Left cardiac atrium (tissue), 4 donors: ENCODE data around the gene HOXC6. TPM values are rescaled to one million over a fixed set of nuclear protein-coding genes. Genes with fewer than 3 reads are reported as not detected.

Experiments used
- ATAC-seq, 2 donors: fragments of 200-7000 bp; cut with Tn5 transposase; one replicate each; pipeline ENCODE4 v1.9.1; 2020; ENCODE audit warnings: mild to moderate bottlenecking in 2 of 2, moderate library complexity in 2 of 2
- DNase-seq: peaks from one replicate; pipeline ENCODE4 v3.0.0-alpha.2; 2020
- intact Hi-C, 2 donors: fragments of 100-400 bp; cut with DNase I; formaldehyde crosslinking; loops; one replicate each; pipeline versions ENCODE4 v1.14.1 to v1.15.1; 2022 to 2023
- total RNA-seq, 2 donors: library from RNA; stranded (reverse); fragmentation: NEBNext Ultra II Directional; extraction: Animal tissue kit (Norgen Biotek cat#: 25700); gene quantifications; one replicate each; pipeline ENCODE4 v1.2.1, GENCODE V29; 2021
- donor health status: DM: no; HTN: yes; CAD: no.
- donor health status: DM: no; HTN: yes; CAD: no; lungs with severe emphysema.
- donor health status: DM: yes; HTN: yes; CAD: no.
- donor health status: Dilated cardiomyopathy.

Gene HOXC6
- total RNA-seq, 2 donors from 2014 or later = 0.50 TPM; not detected in 1

- intact Hi-C loops = no loop called here
- no peak for ATAC-seq
- no peak for DNase-seq
Measured at GRCh38 chr12:53988541-53989226, 39.6 kb upstream of the HOXC6 start.

DNA sequence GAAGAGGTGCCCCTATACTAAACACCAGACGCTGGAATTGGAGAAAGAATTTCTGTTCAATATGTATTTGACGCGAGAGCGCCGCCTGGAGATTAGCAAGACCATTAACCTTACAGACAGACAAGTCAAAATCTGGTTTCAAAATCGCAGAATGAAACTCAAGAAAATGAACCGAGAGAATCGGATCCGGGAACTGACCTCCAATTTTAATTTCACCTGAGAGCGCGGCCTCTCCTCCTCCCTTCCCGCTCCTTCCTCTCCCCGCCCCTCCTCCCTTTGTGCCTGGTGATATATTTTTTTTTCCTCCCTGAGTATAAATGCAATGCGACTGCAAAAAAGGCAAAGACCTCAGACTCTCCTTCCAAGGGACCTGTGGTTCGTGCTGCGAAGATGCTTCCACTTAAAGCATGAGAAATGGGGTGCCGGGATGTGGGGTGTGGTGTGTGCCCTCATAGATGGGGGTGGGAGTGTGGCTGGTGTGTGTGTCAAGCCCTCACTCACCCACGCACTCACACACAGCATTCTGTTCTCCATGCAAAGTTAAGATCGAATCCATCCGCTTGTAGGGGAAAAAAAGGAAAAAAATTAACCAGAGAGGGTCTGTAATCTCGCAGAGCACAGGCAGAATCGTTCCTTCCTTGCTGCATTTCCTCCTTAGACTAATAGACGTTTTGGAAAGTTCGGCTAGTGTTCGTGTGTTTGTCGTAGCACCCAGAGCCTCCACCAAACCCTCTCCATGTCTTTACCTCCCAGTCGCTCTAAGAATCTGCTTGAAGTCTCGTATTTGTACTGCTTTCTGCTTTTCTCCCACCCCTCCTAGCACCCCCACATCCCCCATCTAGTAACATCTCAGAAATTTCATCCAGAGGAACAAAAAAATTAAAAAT lies 38.8 kb upstream of the HOXC6 start:
- DNase-seq (no peak), ATAC-seq (no peak)
- intact Hi-C loops = no loop called here

- DNase-seq (no peak), ATAC-seq (no peak)
- intact Hi-C loops = no loop called here
Measured at GRCh38 chr12:53990311-53991076, 37.7 kb upstream of the HOXC6 start.

GRCh38 chr12:53991077-53991460 lies 37.2 kb upstream of the HOXC6 start:
- ATAC-seq = no peak
- intact Hi-C loops = no loop called here
- no peak for DNase-seq

DNA sequence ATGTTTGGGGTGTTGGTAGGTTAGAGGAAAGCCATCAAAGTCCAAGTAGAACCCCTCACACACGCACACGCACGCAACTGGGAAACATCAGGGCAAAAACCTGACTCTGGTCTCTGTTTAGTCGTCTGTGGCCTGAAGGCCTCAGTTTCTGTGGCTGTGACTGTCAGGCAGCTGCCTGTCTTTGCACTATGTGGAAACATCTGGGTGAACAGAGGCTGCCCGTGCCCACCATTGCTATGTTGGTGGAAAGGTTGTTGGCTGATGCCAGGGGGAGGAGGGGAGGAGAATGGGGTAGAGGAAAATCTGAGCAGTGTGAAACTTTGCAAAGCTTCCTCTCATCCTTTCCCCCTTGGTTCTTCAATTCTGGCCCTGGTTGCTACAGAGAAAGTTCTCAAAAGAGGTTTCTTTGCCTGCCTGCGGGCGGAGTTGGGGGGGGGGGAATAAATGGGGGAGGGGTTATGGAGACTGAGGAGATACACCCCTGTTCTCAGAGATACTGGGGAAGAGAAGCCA lies 35.8 kb upstream of the HOXC6 start:
- intact Hi-C loops = no loop called here
- no peak for ATAC-seq

DNA sequence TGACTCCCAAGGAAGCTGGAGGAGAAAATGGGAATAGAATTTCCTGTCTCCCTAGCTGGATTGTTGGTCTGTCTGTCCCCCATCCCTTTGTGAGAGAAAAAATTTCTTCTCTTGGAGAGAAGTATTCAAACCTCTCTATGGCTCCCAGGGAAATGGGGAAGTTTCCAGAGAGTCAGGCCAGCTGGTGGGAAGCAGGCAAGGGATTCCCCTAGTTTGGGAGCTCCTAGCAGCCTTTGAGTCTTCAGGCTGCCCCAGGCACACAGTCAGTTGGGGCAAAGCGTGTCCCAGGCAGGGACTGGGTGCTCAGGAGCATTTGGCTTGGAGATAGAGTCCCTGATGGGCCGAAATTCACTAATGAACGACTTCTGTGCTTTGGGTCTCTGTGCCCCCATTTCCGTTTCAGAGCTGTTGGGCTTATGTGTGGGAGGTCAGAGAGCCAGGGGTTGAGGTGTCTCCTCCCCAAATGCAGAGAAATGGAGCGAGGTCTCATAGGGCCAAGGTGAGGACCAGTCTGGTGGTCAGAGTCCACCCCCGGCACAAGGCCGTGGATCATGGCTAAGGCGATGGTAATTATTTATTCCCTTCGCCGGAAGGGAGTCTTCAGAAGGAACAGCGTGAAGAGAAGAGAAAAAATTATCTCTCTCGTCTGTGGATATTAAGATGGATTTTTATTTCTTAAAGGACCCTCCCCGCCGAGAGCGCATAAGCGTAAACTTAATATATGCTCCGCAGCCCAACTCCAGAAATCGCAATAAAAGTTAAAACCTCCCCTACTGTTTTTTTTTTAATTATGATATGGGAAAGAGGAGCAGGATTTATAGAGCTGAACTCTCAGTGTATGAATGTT lies 34.9 kb upstream of the HOXC6 start:
- DNase-seq = no peak
- intact Hi-C loops = no loop called here
- no peak for ATAC-seq

More for the DNA sequence above, 35.8 kb upstream of the HOXC6 start:
- no peak for DNase-seq

GRCh38 chr12:53994009-53994263 lies 34.3 kb upstream of the HOXC6 start:
- no peak for DNase-seq
- no peak for ATAC-seq
- intact Hi-C loops = no loop called here

DNA sequence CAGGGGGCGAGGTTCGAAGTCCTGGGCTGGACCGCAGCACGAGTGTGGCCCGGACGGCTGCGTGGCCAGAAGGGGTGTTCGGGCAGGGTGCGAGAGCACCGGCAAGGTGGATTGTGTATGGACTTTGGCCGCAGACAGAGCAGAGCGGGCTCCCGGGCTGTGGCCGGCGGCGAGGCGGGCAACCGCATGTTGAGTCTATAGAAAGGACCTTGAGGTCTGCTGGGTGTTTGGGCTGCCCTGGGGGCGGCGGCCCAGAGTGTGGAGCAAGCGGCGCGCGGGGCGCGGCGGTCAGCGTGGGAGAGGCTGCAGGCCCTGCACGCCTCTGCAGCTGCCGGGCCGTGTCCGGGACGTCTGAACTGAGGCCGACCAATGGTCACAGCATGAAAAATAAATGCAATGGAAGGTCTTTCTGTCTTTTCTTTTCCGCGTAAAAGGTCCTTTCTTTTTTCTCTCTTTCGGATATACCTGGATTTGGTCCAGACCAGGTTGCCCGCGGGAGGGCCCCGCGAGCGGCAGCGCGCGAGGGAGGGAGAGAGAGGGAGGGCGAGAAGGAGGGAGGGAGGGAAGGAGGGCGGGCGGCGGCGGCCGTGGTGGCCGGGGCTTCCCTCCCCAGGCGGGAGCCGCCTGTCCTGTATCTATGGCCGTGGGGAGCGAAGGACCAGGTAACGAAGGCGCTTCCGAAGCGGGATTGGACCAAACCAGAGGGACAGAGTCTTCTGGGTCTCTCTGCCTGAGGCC lies 33.8 kb upstream of the HOXC6 start:
- DNase-seq = no peak
- ATAC-seq = peak in 1 of 2 donors; percentile 42
- intact Hi-C loops = no loop called here

DNA sequence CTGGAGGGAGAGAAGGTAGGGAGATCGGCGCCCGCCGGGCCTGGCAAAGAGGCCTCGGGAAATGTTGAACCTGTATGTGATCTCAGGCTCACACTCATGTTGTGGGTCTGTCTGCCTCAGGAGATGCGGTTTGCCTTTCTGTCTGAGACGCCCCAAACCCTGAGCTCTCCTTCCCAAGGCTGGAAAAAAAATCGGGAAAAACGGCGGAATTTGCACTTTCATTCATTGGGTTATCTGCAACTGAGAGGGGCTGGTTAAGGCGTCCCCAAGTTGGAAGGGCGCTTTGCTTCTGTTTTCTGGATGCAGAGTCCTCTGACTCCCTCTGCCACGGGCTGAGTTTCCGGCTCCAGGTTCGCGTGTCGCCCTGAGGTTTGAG lies 33.2 kb upstream of the HOXC6 start:
- DNase-seq = no peak
- no peak for ATAC-seq

DNA sequence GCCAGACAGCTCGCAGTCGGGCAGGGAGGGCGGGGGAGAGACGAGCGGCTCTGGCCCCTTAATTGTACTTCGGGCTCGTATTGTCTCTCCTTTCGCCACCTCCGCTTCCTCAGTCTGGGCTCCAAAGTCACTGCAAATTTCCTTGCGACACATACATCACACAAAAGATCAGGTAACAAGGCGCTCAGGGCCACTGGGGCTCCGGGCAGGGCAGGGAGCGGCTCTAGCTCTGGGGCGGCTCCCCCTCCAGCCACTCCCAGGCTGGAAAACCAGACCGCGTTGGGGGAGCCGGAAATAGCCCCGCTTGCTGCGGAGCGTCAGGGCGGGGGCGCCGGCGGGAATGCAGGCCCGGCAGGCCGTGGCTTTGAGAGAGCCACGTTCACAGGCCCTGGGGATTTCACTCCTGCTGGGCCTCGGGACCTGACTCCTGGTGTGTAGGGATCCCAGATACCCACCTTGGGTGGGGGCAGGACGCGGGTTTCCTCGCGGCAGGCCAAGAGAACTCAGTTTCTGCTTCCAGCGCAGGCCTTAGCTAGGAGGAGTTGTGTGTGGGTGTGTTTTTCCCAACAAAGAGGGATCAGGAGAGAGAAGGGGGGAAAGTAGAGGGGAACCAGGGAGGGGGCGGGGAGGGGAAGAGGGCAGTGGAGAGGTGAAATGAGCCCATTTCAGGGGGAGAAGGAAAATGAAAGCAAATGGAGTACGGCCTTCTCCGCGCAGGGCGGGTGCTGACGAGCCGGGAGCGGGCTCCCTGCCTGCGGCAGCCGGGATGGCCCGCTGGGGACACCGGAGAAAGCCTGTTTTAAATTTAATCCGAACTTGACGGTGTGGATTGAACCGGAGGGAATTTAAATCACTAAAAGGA lies 32.6 kb upstream of the HOXC6 start:
- intact Hi-C loops = no loop called here
- peak; percentile 46 to 61 for ATAC-seq
- no peak for DNase-seq

More for the DNA sequence above, 33.2 kb upstream of the HOXC6 start:
- intact Hi-C loops = no loop called here

DNA sequence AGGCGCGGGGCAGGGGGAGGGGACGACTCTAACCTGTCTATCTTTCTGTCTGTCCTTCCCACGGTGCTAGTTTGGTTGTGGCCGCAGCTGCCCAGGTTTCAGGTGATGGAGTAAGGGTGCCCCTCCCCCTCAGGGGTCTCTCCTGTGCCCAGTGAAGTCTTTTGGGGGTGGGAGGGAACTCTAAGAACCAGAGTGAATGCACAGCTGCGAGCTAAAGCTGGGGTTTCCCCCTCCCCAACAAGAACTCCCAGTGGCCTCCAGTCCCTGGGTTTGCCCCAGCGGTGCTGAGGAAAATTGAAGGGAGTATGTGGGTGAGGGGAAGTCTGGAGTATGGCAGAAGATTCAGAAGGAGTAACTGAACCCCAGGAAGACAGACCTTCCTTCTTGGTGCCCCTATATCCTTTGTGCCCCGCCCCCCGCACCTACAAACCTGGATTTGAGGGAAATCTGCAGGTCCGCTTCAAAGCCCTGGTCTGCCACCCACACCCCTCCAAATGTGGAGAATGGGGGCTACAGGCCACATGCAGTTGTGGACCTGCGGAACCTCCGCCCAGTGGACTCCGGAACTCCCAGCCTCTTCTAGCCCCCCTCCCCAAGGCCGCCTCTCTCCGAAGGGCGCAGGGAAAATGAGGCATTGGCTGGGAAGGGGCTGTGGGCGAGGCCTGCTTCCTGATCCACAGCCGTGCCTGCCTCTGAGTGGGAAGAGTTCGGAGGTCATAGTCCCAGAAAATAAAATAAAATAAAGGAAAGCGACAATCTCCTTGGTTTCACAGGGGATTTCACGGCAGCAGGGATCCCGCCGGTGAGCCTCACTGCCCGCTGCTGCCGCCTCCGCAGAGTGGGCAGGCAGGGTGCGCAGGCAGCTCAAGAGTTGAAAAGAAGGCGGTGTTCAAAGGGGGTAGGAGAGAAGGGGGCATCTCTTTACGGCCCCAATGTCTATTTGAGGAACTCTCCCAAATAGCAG lies 31.7 kb upstream of the HOXC6 start:
- intact Hi-C loops = no loop called here
- ATAC-seq = no peak
- DNase-seq = no peak

DNA sequence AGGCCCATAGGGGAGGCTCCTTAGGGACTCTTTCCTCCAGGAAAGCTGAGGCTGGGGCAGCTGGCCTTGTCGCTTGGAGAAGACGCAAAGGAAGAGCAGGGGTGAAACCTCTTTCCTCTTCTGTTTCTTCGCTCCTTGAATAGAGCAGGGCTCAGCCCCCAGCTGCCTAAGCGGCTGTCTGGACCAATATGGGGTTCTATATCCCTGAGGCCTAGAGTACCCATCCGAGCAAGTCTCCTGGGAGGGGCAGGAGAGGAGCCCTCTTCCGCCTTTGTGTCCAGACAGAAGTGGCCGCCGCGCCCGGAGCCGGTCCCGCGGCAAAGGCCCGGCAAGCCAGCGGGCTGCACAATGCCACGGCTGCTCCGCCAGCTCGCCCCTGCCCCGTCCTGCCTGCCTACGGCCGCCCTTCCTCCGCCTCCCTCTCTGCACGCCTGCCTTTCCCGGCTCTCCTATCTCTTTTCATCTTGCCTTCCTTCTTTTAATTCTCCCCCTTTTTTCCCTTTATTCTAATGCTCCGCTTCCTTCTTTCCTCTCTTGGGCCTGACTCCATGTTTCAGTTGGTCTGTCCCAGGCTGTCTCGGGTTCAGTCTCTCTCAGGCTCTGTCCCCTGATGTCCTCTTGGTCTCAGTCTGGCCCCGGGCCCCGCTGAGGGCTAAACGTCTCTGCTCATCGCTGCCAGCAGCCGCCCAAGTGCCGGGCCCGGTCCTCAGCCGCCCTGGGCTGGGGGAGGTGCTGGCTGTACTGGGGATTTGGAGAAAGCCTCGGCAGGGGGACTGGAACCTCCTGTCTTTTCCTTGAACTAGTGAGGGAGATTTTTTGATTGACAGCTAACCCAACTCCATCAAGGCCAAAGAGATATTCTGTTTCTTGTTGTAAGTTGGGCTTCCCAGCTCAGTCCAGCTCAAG lies 30.8 kb upstream of the HOXC6 start:
- DNase-seq = no peak
- intact Hi-C loops = no loop called here
- ATAC-seq = no peak

DNA sequence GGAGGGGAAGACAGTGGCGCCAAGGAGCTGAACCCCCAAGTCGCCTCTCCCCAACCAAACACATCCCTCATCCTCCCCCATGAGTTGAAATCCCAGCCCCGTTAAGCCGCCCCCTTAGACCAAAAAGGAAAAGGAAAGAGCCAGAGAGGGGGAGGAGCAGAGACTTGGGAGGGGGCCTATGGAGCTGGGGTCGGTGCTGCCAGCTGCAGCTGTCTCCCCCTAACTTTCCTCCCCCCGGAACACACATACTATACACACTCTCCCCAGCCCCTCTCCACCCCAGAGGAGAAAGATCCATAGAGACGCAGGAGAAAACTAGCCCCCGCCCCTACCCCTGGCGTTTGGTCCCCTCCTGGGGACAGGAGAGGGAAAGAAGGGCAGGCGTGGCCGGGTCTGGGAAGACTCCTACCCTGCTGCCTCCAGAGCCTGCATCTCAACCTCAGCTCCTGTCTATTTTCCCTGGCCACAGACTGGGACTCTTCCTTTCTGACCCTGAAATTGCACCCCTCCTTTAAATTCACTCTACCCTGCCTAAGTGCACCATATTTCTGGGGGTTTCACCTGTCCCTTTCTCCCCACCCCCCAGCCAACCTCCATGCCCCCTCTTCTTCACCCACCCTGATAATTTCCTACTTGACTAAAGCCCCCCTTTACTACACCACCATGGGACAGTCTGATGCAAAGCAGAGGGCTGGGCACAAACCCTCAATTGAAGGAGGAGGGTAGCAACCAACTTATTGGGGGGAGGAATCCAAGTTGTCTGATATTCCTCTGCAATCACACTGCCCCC lies 29.9 kb upstream of the HOXC6 start:
- intact Hi-C loops = no loop called here
- ATAC-seq = no peak
- no peak for DNase-seq

GRCh38 chr12:53998900-53999236 lies 29.4 kb upstream of the HOXC6 start:
- intact Hi-C loops = no loop called here
- no peak for ATAC-seq
- DNase-seq = no peak
